Measurements from ENCODE around the gene PHF3. TPM values are rescaled to one million over a fixed set of nuclear protein-coding genes. Genes with fewer than 3 reads are reported as not detected.

The PHF3 gene
- 10 to 100 TPM; 28.4 to 40.6 (median 34.4) TPM for polyA plus RNA-seq (ENCODE audit: insufficient read length in 10 of 10)
- long read RNA-seq, donor 1, partial matches to known transcripts = 24 of 24 reads
- long read RNA-seq, donor 1, other reads (novel, unspliced or antisense) = 0 of 24 reads
- long read RNA-seq, donor 2, partial matches to known transcripts = 29 of 29 reads
- long read RNA-seq, donor 2, other reads (novel, unspliced or antisense) = 0 of 29 reads
- long read RNA-seq, donor 3 = 0 reads
- long read RNA-seq, donor 4, full-length matches to known transcripts = 1 of 1 reads
- long read RNA-seq, donor 4, partial matches to known transcripts = 0 of 1 reads
- long read RNA-seq, donor 4, other reads (novel, unspliced or antisense) = 0 of 1 reads
- long read RNA-seq, donor 5, partial matches to known transcripts = 48 of 48 reads
- long read RNA-seq, donor 5, other reads (novel, unspliced or antisense) = 0 of 48 reads
- long read RNA-seq, donor 6 = 0 reads
- long read RNA-seq, donor 7, full-length matches to known transcripts = 1 of 1 reads
- long read RNA-seq, donor 7, partial matches to known transcripts = 0 of 1 reads
- long read RNA-seq, donor 7, other reads (novel, unspliced or antisense) = 0 of 1 reads
- long read RNA-seq, donor 8, partial matches to known transcripts = 16 of 16 reads
- long read RNA-seq, donor 8, other reads (novel, unspliced or antisense) = 0 of 16 reads
- long read RNA-seq, donor 9 = 0 reads

GRCh38 chr6:63635588-63636517 is at the start of gene PHF3:
Gene PHF3 (plus strand): TSS chr6:63635802. CDS start chr6:63646552, 10,750 bp downstream.
- DNase-seq = peak; percentile 93 to 98 (median 97)

GRCh38 chr6:63589952-63590411 is 45.6 kb upstream of the PHF3 start:
- DNase-seq = no peak

- no peak for DNase-seq
These were observed 42.7 kb upstream of the PHF3 start for GRCh38 chr6:63592886-63593285.

- DNase-seq = no peak
These were observed 38.2 kb upstream of the PHF3 start for GRCh38 chr6:63597141-63598048.

GRCh38 chr6:63598049-63599036 is 37.3 kb upstream of the PHF3 start:
- peak; percentile 62 to 88 (median 74) for DNase-seq

GRCh38 chr6:63599243-63599642 is 36.4 kb upstream of the PHF3 start:
- DNase-seq = no peak

- no peak for DNase-seq
These were observed 35.5 kb upstream of the PHF3 start for GRCh38 chr6:63600136-63600535.

GRCh38 chr6:63609231-63609630 is 26.4 kb upstream of the PHF3 start:
- DNase-seq = no peak

GRCh38 chr6:63610944-63611343 is 24.7 kb upstream of the PHF3 start:
- DNase-seq = no peak

- DNase-seq = no peak
These were observed 24.0 kb upstream of the PHF3 start for GRCh38 chr6:63611560-63611959.

- no peak for DNase-seq
These were observed 20.0 kb upstream of the PHF3 start for GRCh38 chr6:63615590-63615989.

- no peak for DNase-seq
These were observed 11.5 kb upstream of the PHF3 start for GRCh38 chr6:63624091-63624490.

GRCh38 chr6:63630466-63630865 is 5.1 kb upstream of the PHF3 start:
- DNase-seq = no peak

- DNase-seq = no peak
These were observed 972 bp upstream of the PHF3 start for GRCh38 chr6:63634630-63635029.

- DNase-seq = no peak
These were observed 401 bp upstream of the PHF3 start for GRCh38 chr6:63635215-63635587.

- DNase-seq = peak; percentile 35 to 84 (median 52)
These were observed 968 bp downstream of the PHF3 start for GRCh38 chr6:63636518-63637021.

- DNase-seq = peak in 1 of 3 donors; percentile 9
These were observed 2.4 kb downstream of the PHF3 start for GRCh38 chr6:63637865-63638445.

- no peak for DNase-seq
These were observed 4.5 kb downstream of the PHF3 start for GRCh38 chr6:63640062-63640461.

- peak in 1 of 3 donors; percentile 37 for DNase-seq
These were observed 8.3 kb downstream of the PHF3 start for GRCh38 chr6:63643862-63644261.
